Measurements from ENCODE around the gene CALML3. TPM values are rescaled to one million over a fixed set of nuclear protein-coding genes. Genes with fewer than 3 reads are reported as not detected.

The CALML3 gene
- total RNA-seq, 2 experiments from 2014 or later = not detected

DNA sequence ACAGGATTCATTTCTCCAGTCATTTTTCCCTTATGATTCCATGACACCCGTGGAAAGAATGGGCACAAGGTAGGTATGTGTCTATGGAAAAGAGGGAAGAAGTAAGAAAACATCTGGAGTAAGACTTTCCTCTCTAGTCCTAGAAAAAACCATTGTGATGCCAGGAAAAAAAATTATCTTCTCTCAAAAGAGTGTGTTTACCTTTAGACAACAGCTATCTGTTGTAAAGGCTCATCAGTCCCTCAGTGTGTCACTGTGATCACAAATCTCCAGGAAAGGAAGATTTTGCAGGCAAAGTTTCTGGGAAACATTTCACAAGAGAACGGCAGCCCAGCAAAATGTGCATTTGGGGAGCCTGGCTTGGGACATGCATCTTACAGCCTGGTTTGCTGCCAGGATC lies 44.8 kb downstream of the CALML3 start:
- intact Hi-C loops (cut with micrococcal nuclease) = loop anchor here (5.0 kb wide), 1 partner anchor 127 kb away; no protein-coding TSS in a partner anchor
- Mint-ChIP-seq H3K4me3 (no peak overlapping the region), H3K27me3 (no peaks in the 10 kb centered on the region), H3K9me3 (no peaks in the 10 kb centered on the region), H3K27ac (no peak overlapping the region), H3K4me1 (ENCODE audit: low read depth) (peaks cover 23% of the 10 kb centered on the region), H3K36me3 (no peaks in the 10 kb centered on the region)
- no peak for DNase-seq
- POLR2A ChIA-PET = no interaction called here
- CTCF ChIA-PET = interaction anchor here (0.6 kb wide), 1 partner anchor 24 kb away, joined by 3 read pairs; no protein-coding TSS in a partner anchor

DNA sequence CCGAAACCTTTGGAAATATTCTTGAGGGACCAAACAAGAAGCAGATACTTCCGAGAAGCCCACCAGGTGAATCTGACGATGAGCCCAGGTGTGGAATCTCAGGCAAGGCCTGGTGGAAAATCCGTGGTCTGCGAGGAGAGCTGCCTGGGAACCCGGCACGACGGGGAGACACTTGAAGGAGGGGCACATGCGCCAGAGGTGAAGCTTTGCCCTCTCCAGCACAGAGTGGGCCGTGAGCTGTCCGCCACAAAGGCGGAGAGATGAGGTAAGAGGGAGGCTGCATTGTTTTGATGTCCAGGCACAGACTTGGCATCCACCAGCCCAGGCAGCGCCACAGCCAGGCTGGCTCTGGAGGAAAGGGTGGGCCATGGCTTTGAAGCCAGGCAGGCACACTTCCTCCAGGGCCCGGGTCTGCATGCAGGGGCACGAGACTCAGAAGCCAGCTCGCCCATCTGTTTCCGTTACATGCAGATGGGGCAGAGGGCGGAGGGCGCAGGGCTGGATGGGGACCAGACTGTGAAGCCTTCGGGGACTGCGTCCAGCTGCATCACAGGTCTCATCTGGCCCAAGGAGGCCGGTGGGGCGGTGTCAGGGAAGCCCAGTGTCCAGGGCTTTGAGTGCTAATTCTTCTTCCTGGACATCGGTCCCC lies 45.4 kb downstream of the CALML3 start:
- CTCF ChIA-PET = interaction anchor here (1.1 kb wide), 1 partner anchor 53 kb away, joined by 4 read pairs; no protein-coding TSS in a partner anchor
- no peaks in the 10 kb centered on the region for H3K9me3 Mint-ChIP-seq
- H3K27me3 Mint-ChIP-seq = no peaks in the 10 kb centered on the region
- H3K4me1 Mint-ChIP-seq (ENCODE audit: low read depth) = peaks cover 17% of the 10 kb centered on the region
- no peak overlapping the region for H3K4me3 Mint-ChIP-seq
- POLR2A ChIA-PET = no interaction called here
- no peak overlapping the region for H3K27ac Mint-ChIP-seq
- H3K36me3 Mint-ChIP-seq = no peaks in the 10 kb centered on the region
- intact Hi-C loops (cut with micrococcal nuclease) = no loop called here
- no peak for DNase-seq

DNA sequence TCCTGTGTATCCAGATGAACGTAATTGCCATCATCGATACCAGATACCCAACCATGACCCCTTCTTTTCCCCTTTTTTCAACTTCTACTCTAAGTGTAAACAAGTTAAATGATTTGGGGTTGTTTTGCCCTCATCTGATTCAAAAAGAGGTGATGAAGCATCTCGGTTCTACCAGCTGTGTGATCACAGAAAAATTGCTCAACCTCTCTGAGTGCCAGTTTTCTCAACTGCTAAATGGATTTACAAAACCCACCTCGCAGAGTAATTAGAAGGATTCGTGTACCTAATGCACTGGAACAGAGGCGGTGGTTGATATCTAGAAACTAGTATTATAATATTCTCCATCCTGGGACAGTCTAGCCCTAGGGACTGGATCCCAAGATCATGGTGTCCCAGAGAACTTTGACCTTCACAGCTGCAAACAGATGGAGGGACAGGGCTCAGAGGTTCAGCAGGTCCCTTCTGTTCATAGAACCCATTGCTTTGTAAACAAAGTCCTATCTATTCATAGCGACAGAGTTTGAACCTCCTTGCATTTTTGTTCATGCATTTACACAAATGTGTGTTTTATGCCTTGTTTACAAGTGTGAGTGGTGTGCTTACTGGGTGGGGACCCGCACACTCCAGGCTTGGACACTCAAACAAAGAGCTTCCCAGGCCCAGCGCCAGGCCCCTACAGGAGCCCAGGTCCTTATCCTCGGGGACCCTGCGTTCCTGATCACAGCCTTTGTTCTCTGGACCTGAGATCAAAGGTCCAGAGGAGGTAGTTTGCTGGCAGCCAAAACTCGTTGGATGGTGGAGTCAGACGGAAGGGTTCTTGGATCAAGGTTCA lies 46.4 kb downstream of the CALML3 start:
- Mint-ChIP-seq H3K36me3 (no peaks in the 10 kb centered on the region), H3K9me3 (no peaks in the 10 kb centered on the region), H3K4me1 (ENCODE audit: low read depth) (peaks cover 7% of the 10 kb centered on the region), H3K4me3 (no peak overlapping the region), H3K27me3 (no peaks in the 10 kb centered on the region), H3K27ac (no peak overlapping the region)
- CTCF ChIA-PET = interaction anchor here (1.1 kb wide), 1 partner anchor 52 kb away, joined by 4 read pairs; no protein-coding TSS in a partner anchor
- POLR2A ChIA-PET = no interaction called here
- intact Hi-C loops (cut with micrococcal nuclease) = no loop called here
- no peak for DNase-seq

DNA sequence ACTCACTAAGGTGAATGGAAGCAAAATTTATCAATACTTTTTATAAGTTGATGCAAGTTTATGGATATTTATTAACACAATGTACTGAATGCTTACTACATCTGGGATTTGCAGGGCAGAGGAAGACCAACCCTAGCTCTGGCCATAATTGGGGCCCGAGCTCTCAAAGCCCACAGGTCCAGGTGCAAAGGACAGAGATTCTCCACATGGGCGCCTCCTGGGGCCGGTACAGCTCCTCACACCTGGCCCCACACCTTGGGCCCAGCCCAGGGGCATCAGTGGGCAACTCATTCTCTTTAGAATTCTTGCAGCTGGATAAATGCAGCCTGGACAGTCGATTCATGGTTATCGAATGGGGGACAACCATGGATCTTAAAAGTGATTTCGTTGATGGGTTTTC lies 47.1 kb downstream of the CALML3 start:
- ChIA-PET CTCF (no interaction called here), POLR2A (no interaction called here)
- Mint-ChIP-seq H3K9me3 (no peaks in the 10 kb centered on the region), H3K27me3 (no peaks in the 10 kb centered on the region), H3K27ac (no peak overlapping the region), H3K36me3 (no peaks in the 10 kb centered on the region), H3K4me1 (ENCODE audit: low read depth) (peaks cover under 1% of the 10 kb centered on the region), H3K4me3 (no peak overlapping the region)
- no peak for DNase-seq
- intact Hi-C loops (cut with micrococcal nuclease) = no loop called here

DNA sequence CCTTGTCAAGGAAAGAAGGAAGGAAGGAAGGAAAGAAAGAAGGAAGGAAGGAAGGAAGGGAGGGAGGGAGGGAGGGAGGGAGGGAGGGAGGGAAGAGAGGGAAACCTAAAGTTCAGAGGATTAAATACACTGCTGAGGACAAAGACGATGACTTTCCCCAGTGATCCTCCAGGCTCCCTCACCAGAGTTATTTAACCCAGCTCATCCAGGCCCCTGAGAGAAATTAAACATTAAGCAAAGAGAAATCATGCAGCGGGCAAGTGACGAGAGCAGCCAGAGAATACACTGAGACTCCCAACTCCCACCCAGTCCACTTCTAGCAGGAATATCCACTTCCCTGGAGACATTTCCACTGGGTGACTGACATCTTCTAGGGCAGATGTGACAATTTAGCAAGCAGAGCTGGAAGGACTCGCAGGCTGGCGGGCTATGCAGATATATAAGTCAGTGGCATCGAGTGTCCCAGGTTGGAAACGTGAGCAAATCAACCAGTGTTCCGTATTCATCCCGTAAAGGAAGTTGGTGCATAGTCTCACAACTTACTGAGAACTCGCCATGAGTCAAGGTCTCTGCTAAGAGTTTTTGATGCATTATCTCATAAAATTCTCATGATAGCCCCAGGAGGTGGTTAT lies 48.7 kb downstream of the CALML3 start:
- Mint-ChIP-seq H3K36me3 (no peaks in the 10 kb centered on the region), H3K4me3 (no peak overlapping the region), H3K9me3 (no peaks in the 10 kb centered on the region), H3K27me3 (no peaks in the 10 kb centered on the region), H3K4me1 (ENCODE audit: low read depth) (no peaks in the 10 kb centered on the region), H3K27ac (no peak overlapping the region)
- ChIA-PET POLR2A (no interaction called here), CTCF (no interaction called here)
- DNase-seq = no peak
- intact Hi-C loops (cut with micrococcal nuclease) = no loop called here

DNA sequence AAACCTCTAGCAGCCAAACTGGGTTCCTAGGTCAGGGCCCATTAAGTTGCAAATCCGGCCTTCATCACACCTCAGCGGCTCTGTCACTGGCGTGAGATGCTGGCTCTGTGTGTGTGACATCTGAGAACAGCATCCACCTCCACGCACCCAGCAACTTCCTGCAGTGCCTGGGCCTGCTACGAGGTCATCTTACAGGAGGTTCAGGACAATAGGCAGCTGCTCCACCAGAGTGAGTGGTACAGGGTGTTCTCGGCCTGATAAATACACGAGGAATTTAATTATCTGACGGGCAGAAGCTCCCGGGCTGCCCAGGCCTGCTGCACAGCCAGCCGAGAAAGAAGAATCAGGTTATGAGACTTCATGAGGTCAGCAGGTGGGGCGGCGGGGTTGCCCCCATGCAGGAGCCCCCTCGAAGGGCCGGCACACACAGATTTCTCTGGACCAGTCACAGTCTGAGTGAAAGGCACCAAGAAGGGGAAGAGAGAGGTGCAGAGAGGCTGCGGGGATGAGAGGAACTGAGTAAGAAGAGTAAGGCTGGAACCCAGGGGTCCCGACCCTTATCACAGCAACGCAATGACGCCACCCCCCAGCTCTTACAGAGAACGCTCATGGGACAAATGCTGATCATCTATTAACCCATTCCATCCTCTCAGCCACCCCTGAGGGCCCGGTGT lies 49.3 kb downstream of the CALML3 start:
- no peaks in the 10 kb centered on the region for H3K36me3 Mint-ChIP-seq
- POLR2A ChIA-PET = no interaction called here
- no peak overlapping the region for H3K27ac Mint-ChIP-seq
- no peaks in the 10 kb centered on the region for H3K27me3 Mint-ChIP-seq
- no peaks in the 10 kb centered on the region for H3K9me3 Mint-ChIP-seq
- no peak overlapping the region for H3K4me3 Mint-ChIP-seq
- DNase-seq = no peak
- H3K4me1 Mint-ChIP-seq (ENCODE audit: low read depth) = no peaks in the 10 kb centered on the region
- CTCF ChIA-PET = no interaction called here
- intact Hi-C loops (cut with micrococcal nuclease) = no loop called here

DNA sequence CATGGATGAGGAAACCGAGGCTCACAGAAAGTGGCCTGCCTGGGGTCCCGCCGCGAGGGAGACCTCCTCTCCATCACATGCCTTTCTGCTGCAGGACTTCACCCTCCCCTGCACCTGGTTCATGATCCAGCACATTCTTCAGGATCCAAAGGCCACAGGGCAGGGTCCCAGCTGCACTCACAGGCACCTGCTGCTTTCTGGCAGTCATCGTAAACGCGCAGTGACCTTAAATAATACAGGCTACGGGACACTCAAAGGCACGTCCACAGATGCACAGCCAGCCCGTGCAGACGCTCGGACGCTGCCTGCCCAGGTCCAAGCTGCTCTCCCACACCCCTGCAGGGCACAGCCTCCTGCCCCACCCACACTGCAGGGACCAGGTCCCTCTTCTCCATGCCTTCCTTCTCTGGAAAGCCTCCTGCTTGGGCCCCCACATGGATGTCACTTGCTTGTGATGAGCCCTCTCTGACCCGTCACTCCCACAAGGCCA lies 49.9 kb downstream of the CALML3 start:
- POLR2A ChIA-PET = no interaction called here
- no peak overlapping the region for H3K27ac Mint-ChIP-seq
- H3K4me1 Mint-ChIP-seq (ENCODE audit: low read depth) = no peaks in the 10 kb centered on the region
- no peak for DNase-seq
- H3K36me3 Mint-ChIP-seq = no peaks in the 10 kb centered on the region
- no peak overlapping the region for H3K4me3 Mint-ChIP-seq
- CTCF ChIA-PET = no interaction called here
- no peaks in the 10 kb centered on the region for H3K9me3 Mint-ChIP-seq
- intact Hi-C loops (cut with micrococcal nuclease) = no loop called here
- H3K27me3 Mint-ChIP-seq = no peaks in the 10 kb centered on the region

DNA sequence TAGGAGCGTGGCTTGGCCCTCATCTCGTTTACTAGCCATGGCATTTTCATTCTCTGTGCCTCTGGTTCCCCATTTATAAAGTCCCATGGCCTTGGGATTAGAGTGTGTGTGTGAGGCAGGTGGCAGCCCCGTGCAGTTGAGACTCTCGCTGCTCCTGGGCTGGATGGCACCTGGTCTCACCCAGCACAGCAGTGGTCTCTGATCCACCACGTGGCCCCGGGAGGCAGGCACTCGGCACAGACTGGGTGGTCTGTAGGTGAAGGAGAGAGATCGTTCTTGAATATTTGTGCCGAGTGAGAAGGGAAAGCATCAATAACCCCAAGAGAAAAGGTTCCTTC lies 50.4 kb downstream of the CALML3 start:
- no peak for DNase-seq
- Mint-ChIP-seq H3K4me3 (no peak overlapping the region), H3K27ac (no peak overlapping the region), H3K27me3 (no peaks in the 10 kb centered on the region), H3K9me3 (no peaks in the 10 kb centered on the region), H3K4me1 (ENCODE audit: low read depth) (no peaks in the 10 kb centered on the region), H3K36me3 (no peaks in the 10 kb centered on the region)
- POLR2A ChIA-PET = no interaction called here
- CTCF ChIA-PET = no interaction called here
- intact Hi-C loops (cut with micrococcal nuclease) = no loop called here

DNA sequence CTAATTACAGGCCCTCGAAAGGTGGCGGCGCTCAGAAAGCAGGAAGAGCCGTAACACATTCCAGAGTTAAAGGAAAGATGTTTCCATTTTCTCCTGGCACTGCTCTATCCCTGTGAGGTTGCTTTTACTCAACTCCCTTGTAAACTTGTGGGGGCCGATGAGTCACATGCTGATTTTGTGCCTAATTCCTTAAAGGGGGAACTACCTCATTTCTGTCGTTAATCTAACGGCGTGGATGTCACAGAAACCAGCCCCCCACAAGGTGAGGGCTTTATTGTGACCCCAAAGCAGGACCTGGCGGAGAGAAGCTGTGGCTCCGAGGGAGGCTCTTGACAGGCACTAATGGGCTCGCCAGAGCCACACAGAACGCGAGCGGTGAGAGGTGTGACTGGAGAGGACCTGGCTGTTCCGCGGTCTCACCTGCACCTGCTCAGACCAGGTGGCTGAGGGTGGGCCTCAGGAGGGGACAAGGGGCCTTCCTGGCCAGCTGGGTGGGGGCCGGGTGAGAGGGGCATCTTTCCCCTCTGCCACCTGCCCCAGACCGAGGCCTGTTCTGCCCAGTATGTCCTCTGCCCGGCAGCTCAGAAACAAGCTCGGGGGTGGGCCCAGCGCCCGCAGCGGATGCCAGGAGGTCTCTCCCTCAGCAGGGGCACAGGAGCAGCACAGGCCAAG lies 50.9 kb downstream of the CALML3 start:
- Mint-ChIP-seq H3K27me3 (no peaks in the 10 kb centered on the region), H3K4me3 (no peak overlapping the region), H3K9me3 (no peaks in the 10 kb centered on the region), H3K36me3 (no peaks in the 10 kb centered on the region), H3K27ac (no peak overlapping the region), H3K4me1 (ENCODE audit: low read depth) (no peaks in the 10 kb centered on the region)
- DNase-seq = no peak
- ChIA-PET POLR2A (no interaction called here), CTCF (no interaction called here)
- intact Hi-C loops (cut with micrococcal nuclease) = no loop called here

DNA sequence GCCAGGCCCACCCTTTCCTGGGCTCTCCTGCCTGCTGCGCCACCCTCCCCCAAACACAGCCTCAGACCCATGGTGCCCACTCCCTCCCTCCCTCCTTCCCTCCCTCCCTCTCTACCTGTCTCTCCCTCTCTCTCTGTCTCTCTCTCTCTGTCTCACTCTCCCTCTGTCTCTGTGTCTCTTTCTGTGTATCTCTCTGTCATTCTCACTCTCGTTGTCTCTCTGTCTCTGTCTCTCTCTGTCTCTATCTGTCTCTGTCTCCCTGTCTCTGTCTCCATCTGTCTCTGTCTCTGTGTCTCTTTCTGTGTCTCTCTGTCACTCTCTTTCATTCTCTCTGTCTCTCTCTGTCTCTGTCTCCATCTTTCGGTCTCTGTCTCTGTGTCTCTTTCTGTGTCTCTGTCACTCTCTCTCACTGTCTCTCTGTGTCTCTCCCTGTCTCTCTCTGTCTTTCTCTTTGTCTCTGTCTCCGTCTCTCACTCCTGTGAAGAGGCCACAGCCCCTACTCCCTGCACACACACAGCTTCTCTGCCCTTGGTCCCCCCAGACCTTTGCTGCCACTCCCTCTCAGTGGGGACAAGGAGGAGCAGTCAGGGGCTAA lies 51.5 kb downstream of the CALML3 start:
- no peak overlapping the region for H3K4me3 Mint-ChIP-seq
- no peaks in the 10 kb centered on the region for H3K36me3 Mint-ChIP-seq
- CTCF ChIA-PET = no interaction called here
- no peak overlapping the region for H3K27ac Mint-ChIP-seq
- POLR2A ChIA-PET = no interaction called here
- H3K9me3 Mint-ChIP-seq = no peaks in the 10 kb centered on the region
- H3K27me3 Mint-ChIP-seq = no peaks in the 10 kb centered on the region
- DNase-seq = no peak
- intact Hi-C loops (cut with micrococcal nuclease) = no loop called here
- H3K4me1 Mint-ChIP-seq (ENCODE audit: low read depth) = no peaks in the 10 kb centered on the region
